Effector memory CD8-positive, alpha-beta T cell (primary cell): ENCODE results near the gene KCNMB2.

Experiments
- ATAC-seq: fragments of 150-1000 bp; cut with Tn5 transposase; replicated peaks from 2 replicates; pipeline ENCODE4 v1.10.0; 2021; ENCODE audit warnings: mild to moderate bottlenecking, moderate library complexity
- DNase-seq, 3 experiments: peaks; one replicate each; pipeline ENCODE4 v3.0.0; 2021
- H3K27ac Mint-ChIP-seq, 2 donors: one replicate each; pipeline ENCODE4 v1.8.0; 2022; ENCODE audit warnings: mild to moderate bottlenecking in 2 of 2, mixed read lengths in 2 of 2, moderate library complexity in 2 of 2
- H3K27me3 Mint-ChIP-seq, 2 donors: one replicate each; pipeline ENCODE4 v1.8.0; 2022; ENCODE audit warnings: mixed read lengths in 2 of 2
- H3K36me3 Mint-ChIP-seq: one replicate; pipeline ENCODE4 v1.8.0; 2022; ENCODE audit warnings: mild to moderate bottlenecking, moderate library complexity, mixed read lengths; ENCODE audit not compliant: insufficient read depth
- H3K4me1 Mint-ChIP-seq, 2 donors: one replicate each; pipeline ENCODE4 v1.8.0; 2022; ENCODE audit warnings: low read depth in 2 of 2, mixed read lengths in 2 of 2
- H3K4me3 Mint-ChIP-seq, 2 donors: one replicate each; pipeline ENCODE4 v1.8.0; 2022; ENCODE audit warnings: mild to moderate bottlenecking in 2 of 2, mixed read lengths in 2 of 2, moderate library complexity in 2 of 2
- H3K9me3 Mint-ChIP-seq, 2 donors: one replicate each; pipeline ENCODE4 v1.8.0; 2022; ENCODE audit warnings: mixed read lengths in 2 of 2

Gene KCNMB2

DNA sequence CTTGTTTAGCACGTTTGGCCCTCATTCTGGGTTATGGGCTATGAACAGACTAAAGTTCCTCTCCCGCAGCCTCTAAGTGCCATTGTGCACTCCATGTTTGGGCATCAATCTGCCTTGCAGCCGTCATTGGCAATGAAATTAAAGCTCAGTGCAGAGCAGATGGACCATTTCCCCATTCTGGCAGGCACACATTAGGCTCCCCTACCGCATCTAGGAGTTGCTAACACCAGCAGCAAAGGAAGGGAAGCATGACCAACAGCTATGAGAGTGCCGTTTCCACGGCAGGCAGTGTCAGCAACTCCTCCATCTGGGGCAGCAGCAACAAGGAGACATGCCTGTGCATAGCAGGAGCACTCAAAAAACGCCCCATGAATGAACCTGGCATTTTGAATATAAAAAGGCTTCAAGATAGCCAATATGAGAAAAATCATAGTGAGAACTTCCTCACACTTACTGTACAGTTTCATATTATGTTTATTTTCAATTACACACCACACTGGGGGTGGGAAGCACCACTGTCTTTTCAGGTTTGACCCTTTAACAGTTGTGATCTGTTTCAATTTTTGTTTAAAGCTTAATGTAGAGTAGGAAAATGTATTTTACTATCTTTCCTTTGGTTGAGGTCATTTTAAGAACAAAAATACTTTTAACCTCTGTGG is 218.7 kb downstream of the KCNMB2 start:
- Mint-ChIP-seq H3K36me3 (no peaks in the 10 kb centered on the region), H3K27ac (no peak overlapping the region), H3K4me1 (no peaks in the 10 kb centered on the region), H3K4me3 (no peak overlapping the region), H3K27me3 (no peaks in the 10 kb centered on the region), H3K9me3 (peaks cover 0 to 2% of the 10 kb centered on the region in 2 donors)
- ATAC-seq: no peak
- no peak for DNase-seq

DNA sequence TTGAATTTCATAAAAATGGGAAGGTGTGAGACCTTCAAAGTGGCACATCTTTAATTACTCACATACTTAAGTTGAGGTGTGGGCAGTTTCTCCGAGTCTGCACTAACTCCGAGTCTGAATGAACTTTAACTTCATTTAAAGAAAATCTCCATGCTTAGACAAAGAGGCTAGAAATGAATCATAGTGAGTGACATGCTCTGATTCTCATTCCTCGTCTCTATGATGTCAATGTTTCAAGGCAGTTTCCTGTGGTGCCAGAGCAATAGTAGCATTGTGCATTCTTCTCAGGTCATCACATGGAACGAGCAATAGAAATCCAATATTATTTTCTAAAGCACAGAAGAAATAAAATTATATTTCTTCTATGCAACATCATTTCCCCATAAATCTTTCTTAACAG is 224.8 kb downstream of the KCNMB2 start:
- H3K9me3 Mint-ChIP-seq: peaks cover 0 to 5% of the 10 kb centered on the region in 2 donors
- no peaks in the 10 kb centered on the region for H3K27me3 Mint-ChIP-seq
- no peak for DNase-seq
- ATAC-seq: no peak
- no peak overlapping the region for H3K4me3 Mint-ChIP-seq
- no peaks in the 10 kb centered on the region for H3K36me3 Mint-ChIP-seq
- H3K27ac Mint-ChIP-seq: no peak overlapping the region
- no peaks in the 10 kb centered on the region for H3K4me1 Mint-ChIP-seq

GRCh38 chr3:178761461-178761860 is 225.2 kb downstream of the KCNMB2 start:
- no peak for ATAC-seq
- no peaks in the 10 kb centered on the region for H3K36me3 Mint-ChIP-seq

GRCh38 chr3:178762385-178762784 is 226.1 kb downstream of the KCNMB2 start:
- Mint-ChIP-seq H3K4me1 (no peaks in the 10 kb centered on the region), H3K36me3 (no peaks in the 10 kb centered on the region), H3K27me3 (no peaks in the 10 kb centered on the region), H3K9me3 (peaks cover 0 to 3% of the 10 kb centered on the region in 2 donors), H3K27ac (no peak overlapping the region), H3K4me3 (no peak overlapping the region)
- ATAC-seq (no peak), DNase-seq (no peak)

More at GRCh38 chr3:178761461-178761860, 225.2 kb downstream of the KCNMB2 start:
- Mint-ChIP-seq H3K27ac (no peak overlapping the region), H3K27me3 (no peaks in the 10 kb centered on the region), H3K9me3 (peaks cover 0 to 5% of the 10 kb centered on the region in 2 donors), H3K4me1 (no peaks in the 10 kb centered on the region), H3K4me3 (no peak overlapping the region)
- no peak for DNase-seq

GRCh38 chr3:178765472-178765871 is 229.2 kb downstream of the KCNMB2 start:
- Mint-ChIP-seq H3K4me3 (no peak overlapping the region), H3K36me3 (no peaks in the 10 kb centered on the region), H3K9me3 (peaks cover 0 to 8% of the 10 kb centered on the region in 2 donors), H3K4me1 (no peaks in the 10 kb centered on the region), H3K27me3 (no peaks in the 10 kb centered on the region), H3K27ac (no peak overlapping the region)
- ATAC-seq (no peak), DNase-seq (no peak)

GRCh38 chr3:178767581-178767980 is 231.3 kb downstream of the KCNMB2 start:
- no peaks in the 10 kb centered on the region for H3K36me3 Mint-ChIP-seq
- ATAC-seq (no peak), DNase-seq (no peak)
- H3K27me3 Mint-ChIP-seq: no peaks in the 10 kb centered on the region
- peaks cover 7 to 14% of the 10 kb centered on the region in 2 donors for H3K9me3 Mint-ChIP-seq
- no peak overlapping the region for H3K4me3 Mint-ChIP-seq
- no peak overlapping the region for H3K27ac Mint-ChIP-seq
- no peaks in the 10 kb centered on the region for H3K4me1 Mint-ChIP-seq

- no peak overlapping the region for H3K27ac Mint-ChIP-seq
- no peaks in the 10 kb centered on the region for H3K27me3 Mint-ChIP-seq
- no peaks in the 10 kb centered on the region for H3K36me3 Mint-ChIP-seq
- peaks cover 7 to 12% of the 10 kb centered on the region in 2 donors for H3K9me3 Mint-ChIP-seq
- H3K4me1 Mint-ChIP-seq: no peaks in the 10 kb centered on the region
- DNase-seq: no peak
- no peak for ATAC-seq
- H3K4me3 Mint-ChIP-seq: no peak overlapping the region
These were observed 232.0 kb downstream of the KCNMB2 start for GRCh38 chr3:178768072-178768864.

DNA sequence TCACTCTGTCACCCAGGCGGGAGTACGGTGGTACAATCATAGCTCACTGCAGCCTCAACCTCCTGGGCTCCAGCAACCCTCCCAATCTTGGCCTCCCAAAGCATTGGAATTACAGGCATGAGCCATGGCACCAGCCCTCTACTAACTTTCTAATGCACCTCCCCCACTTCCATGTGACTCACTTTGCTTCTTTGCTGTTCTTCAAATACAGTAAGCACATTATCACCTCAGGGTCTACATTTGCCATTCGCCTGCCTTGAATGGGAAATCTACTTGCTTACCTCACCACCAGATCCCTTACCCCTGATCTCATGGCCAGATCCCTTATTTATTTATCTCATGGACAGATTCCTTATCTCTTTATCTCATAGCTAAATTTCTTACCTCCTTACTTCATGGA is 235.3 kb downstream of the KCNMB2 start:
- H3K9me3 Mint-ChIP-seq: peaks cover 7 to 14% of the 10 kb centered on the region in 2 donors
- no peaks in the 10 kb centered on the region for H3K27me3 Mint-ChIP-seq
- DNase-seq (no peak), ATAC-seq (no peak)
- no peaks in the 10 kb centered on the region for H3K36me3 Mint-ChIP-seq
- no peak overlapping the region for H3K4me3 Mint-ChIP-seq
- no peaks in the 10 kb centered on the region for H3K4me1 Mint-ChIP-seq
- no peak overlapping the region for H3K27ac Mint-ChIP-seq

DNA sequence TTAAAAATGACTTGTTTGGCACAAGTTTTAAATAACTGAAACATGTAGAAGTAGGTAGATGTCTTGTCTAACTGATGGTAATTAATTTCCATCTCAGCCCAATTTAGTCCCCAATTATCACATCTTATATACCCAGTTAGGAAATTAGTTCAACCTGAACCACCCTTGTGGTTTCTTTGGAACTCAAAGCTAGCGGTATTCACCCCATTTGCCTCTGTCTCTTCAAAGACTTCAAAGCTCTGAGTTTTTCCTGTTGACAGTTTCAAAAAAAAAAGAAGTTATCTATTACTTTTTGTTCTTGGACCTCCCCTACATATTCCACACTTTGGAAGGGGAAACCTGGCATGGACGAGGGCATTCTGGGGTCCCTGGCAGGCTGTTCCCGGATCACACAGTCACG is 236.5 kb downstream of the KCNMB2 start:
- Mint-ChIP-seq H3K27ac (no peak overlapping the region), H3K36me3 (no peaks in the 10 kb centered on the region), H3K9me3 (peaks cover 7 to 14% of the 10 kb centered on the region in 2 donors), H3K27me3 (no peaks in the 10 kb centered on the region), H3K4me1 (no peaks in the 10 kb centered on the region), H3K4me3 (no peak overlapping the region)
- DNase-seq (no peak), ATAC-seq (no peak)

DNA sequence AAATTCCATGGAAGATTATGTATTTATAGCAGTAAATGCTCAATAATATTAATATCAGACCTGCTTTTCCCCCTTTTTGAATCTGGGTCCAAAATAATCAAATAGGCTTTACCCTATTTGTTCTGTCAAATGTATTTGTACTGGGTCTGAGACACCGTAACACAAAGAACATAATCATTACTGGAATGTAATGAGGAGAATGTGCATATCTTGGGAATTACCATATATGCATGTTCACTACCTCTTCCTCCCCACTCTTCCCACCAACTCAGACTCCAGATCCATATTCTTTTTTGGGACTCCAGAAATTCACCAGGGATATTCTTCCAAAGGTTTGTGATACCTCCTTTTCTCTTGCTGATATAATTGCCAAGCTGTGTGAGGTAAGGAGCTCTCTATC is 237.1 kb downstream of the KCNMB2 start:
- Mint-ChIP-seq H3K27ac (no peak overlapping the region), H3K4me1 (no peaks in the 10 kb centered on the region), H3K27me3 (no peaks in the 10 kb centered on the region), H3K36me3 (no peaks in the 10 kb centered on the region), H3K9me3 (peaks cover 7 to 12% of the 10 kb centered on the region in 2 donors), H3K4me3 (no peak overlapping the region)
- ATAC-seq (no peak), DNase-seq (no peak)

- Mint-ChIP-seq H3K4me3 (no peak overlapping the region), H3K4me1 (no peaks in the 10 kb centered on the region), H3K27ac (no peak overlapping the region), H3K9me3 (peaks cover 0 to 2% of the 10 kb centered on the region in 2 donors), H3K27me3 (no peaks in the 10 kb centered on the region), H3K36me3 (no peaks in the 10 kb centered on the region)
- no peak for DNase-seq
- ATAC-seq: no peak
These were observed 241.6 kb downstream of the KCNMB2 start for GRCh38 chr3:178777718-178778411.

DNA sequence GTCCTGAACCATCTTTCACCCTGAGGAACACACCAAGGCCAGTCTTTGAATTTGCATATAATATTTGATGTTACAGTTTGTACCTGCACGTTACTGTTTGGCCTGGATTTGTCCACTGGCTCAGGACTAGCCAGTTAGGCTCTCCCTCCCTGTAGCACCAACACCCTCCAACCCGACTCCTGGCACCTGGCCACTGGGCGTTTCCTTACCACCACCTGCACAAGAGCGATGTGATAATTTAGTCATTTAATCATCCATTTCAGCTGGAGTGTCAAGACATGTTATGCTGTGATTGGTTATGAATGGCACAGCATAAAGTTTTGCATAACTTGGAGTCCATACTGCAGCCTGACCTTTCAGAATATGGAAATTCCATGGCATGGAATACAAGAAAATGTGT is 242.4 kb downstream of the KCNMB2 start:
- no peaks in the 10 kb centered on the region for H3K27me3 Mint-ChIP-seq
- ATAC-seq (no peak), DNase-seq (no peak)
- H3K9me3 Mint-ChIP-seq: peaks cover 0 to 2% of the 10 kb centered on the region in 2 donors
- no peaks in the 10 kb centered on the region for H3K4me1 Mint-ChIP-seq
- H3K36me3 Mint-ChIP-seq: no peaks in the 10 kb centered on the region
- no peak overlapping the region for H3K27ac Mint-ChIP-seq
- no peak overlapping the region for H3K4me3 Mint-ChIP-seq

GRCh38 chr3:178785961-178786360 is 249.7 kb downstream of the KCNMB2 start:
- Mint-ChIP-seq H3K4me1 (no peaks in the 10 kb centered on the region), H3K36me3 (no peaks in the 10 kb centered on the region), H3K27ac (no peak overlapping the region), H3K27me3 (no peaks in the 10 kb centered on the region), H3K9me3 (peaks cover 0 to 7% of the 10 kb centered on the region in 2 donors), H3K4me3 (no peak overlapping the region)
- no peak for ATAC-seq
- DNase-seq: no peak

DNA sequence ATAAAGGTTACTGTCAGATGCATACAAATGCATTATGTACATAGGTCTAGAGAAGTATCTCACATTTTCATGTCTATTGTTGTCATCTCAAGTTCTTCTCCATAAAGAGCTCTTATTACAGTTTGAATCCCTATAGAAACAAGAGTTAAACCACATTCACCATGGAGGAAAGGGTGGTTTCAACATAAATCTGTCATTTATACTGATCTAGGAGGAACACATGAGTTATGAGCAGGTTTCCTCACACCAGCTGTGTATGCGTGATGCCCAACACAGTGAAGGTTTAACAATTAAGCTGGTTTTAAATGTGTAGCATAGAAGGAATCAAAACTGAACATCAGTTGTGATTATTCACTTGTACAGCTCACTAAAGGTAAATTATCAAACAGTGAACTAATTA is 251.7 kb downstream of the KCNMB2 start:
- H3K27ac Mint-ChIP-seq: no peak overlapping the region
- peaks cover 0 to 16% of the 10 kb centered on the region in 2 donors for H3K9me3 Mint-ChIP-seq
- no peak for ATAC-seq
- H3K27me3 Mint-ChIP-seq: no peaks in the 10 kb centered on the region
- H3K4me3 Mint-ChIP-seq: no peak overlapping the region
- H3K4me1 Mint-ChIP-seq: no peaks in the 10 kb centered on the region
- no peak for DNase-seq
- H3K36me3 Mint-ChIP-seq: no peaks in the 10 kb centered on the region
